IPS-15b (cell line): ENCODE measurements around the gene USH2A.

Experiments used
- H3K27me3 ChIP-seq: one replicate; pipeline ENCODE4 v1.6.1; 2013; ENCODE audit warnings: low read length; ENCODE audit not compliant: control insufficient read depth, insufficient read depth
- H3K36me3 ChIP-seq: one replicate; pipeline ENCODE4 v1.6.1; 2013; ENCODE audit warnings: low read length; ENCODE audit not compliant: control insufficient read depth, insufficient read depth
- H3K4me1 ChIP-seq: one replicate; pipeline ENCODE4 v1.6.1; 2013; ENCODE audit warnings: mild to moderate bottlenecking, low read length; ENCODE audit not compliant: control insufficient read depth, insufficient read depth
- H3K4me3 ChIP-seq: one replicate; pipeline ENCODE4 v1.5.1; 2013; ENCODE audit warnings: low read depth, low read length
- H3K9ac ChIP-seq: one replicate; pipeline ENCODE4 v1.6.1; 2013; ENCODE audit warnings: low read depth, mild to moderate bottlenecking, low read length
- H3K9me3 ChIP-seq: one replicate; pipeline ENCODE4 v1.6.1; 2013; ENCODE audit warnings: mild to moderate bottlenecking, low read length; ENCODE audit not compliant: control insufficient read depth, insufficient read depth

Gene USH2A

GRCh38 chr1:216261631-216262030 lies 161.6 kb downstream of the USH2A start:
- H3K4me3 ChIP-seq = no peak overlapping the region
- H3K36me3 ChIP-seq = no peaks in the 10 kb centered on the region
- no peaks in the 10 kb centered on the region for H3K9me3 ChIP-seq
- H3K27me3 ChIP-seq = no peaks in the 10 kb centered on the region
- H3K4me1 ChIP-seq = no peaks in the 10 kb centered on the region
- no peak overlapping the region for H3K9ac ChIP-seq

- Histone ChIP-seq H3K9me3 (no peaks in the 10 kb centered on the region), H3K4me1 (no peaks in the 10 kb centered on the region), H3K4me3 (no peak overlapping the region), H3K27me3 (no peaks in the 10 kb centered on the region), H3K36me3 (no peaks in the 10 kb centered on the region), H3K9ac (no peak overlapping the region)
Observed at GRCh38 chr1:216258856-216259255, 164.4 kb downstream of the USH2A start.

GRCh38 chr1:216258386-216258785 lies 164.9 kb downstream of the USH2A start:
- Histone ChIP-seq H3K9me3 (no peaks in the 10 kb centered on the region), H3K27me3 (no peaks in the 10 kb centered on the region), H3K4me3 (no peak overlapping the region), H3K36me3 (no peaks in the 10 kb centered on the region), H3K9ac (no peak overlapping the region), H3K4me1 (no peaks in the 10 kb centered on the region)

- H3K9ac ChIP-seq = no peak overlapping the region
- no peaks in the 10 kb centered on the region for H3K9me3 ChIP-seq
- H3K4me3 ChIP-seq = no peak overlapping the region
- H3K4me1 ChIP-seq = peaks cover 5% of the 10 kb centered on the region
- no peaks in the 10 kb centered on the region for H3K27me3 ChIP-seq
- H3K36me3 ChIP-seq = no peaks in the 10 kb centered on the region
Observed at GRCh38 chr1:216250861-216251260, 172.4 kb downstream of the USH2A start.

- H3K9ac ChIP-seq = no peak overlapping the region
- no peak overlapping the region for H3K4me3 ChIP-seq
- H3K9me3 ChIP-seq = no peaks in the 10 kb centered on the region
Observed at GRCh38 chr1:216248628-216249027, 174.6 kb downstream of the USH2A start.

GRCh38 chr1:216247937-216248336 lies 175.3 kb downstream of the USH2A start:
- H3K9me3 ChIP-seq = no peaks in the 10 kb centered on the region
- H3K4me1 ChIP-seq = peaks cover 5% of the 10 kb centered on the region
- H3K4me3 ChIP-seq = no peak overlapping the region
- H3K36me3 ChIP-seq = no peaks in the 10 kb centered on the region
- H3K27me3 ChIP-seq = no peaks in the 10 kb centered on the region
- no peak overlapping the region for H3K9ac ChIP-seq

More at GRCh38 chr1:216248628-216249027, 174.6 kb downstream of the USH2A start:
- H3K4me1 ChIP-seq = peaks cover 5% of the 10 kb centered on the region
- no peaks in the 10 kb centered on the region for H3K27me3 ChIP-seq
- H3K36me3 ChIP-seq = no peaks in the 10 kb centered on the region

DNA sequence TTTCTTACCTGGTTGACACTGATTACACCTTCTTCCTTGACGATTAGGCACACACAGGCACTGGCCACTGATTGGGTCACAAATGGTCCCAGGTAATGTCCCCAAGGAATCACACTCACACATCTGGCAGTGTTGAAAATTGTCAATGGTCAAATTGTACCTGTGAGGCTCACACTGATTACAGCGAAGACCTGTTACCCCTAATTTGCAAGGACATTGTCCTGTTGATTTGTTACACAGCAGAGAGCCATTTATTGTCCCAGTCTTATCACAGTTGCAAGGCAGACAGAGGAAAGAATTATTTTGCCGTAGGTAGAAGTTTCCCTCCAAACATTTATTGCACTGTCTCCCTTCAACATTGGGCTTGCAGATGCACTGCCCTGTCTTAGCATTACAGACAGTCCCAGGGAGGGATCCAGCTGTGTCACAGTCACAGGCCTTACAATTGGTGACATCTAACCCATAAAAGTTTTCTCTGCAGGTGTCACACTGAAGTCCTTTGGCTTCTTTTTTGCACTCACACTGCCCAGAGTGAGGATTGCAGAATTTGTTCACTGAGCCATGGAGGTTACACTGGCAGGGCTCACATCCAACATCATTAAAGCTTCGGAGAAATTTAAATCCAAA lies 176.6 kb downstream of the USH2A start:
- Histone ChIP-seq H3K9me3 (no peaks in the 10 kb centered on the region), H3K4me3 (no peak overlapping the region), H3K4me1 (peaks cover 5% of the 10 kb centered on the region), H3K36me3 (no peaks in the 10 kb centered on the region), H3K9ac (no peak overlapping the region), H3K27me3 (no peaks in the 10 kb centered on the region)

GRCh38 chr1:216238844-216239243 lies 184.4 kb downstream of the USH2A start:
- Histone ChIP-seq H3K27me3 (no peaks in the 10 kb centered on the region), H3K4me1 (no peaks in the 10 kb centered on the region), H3K36me3 (no peaks in the 10 kb centered on the region)

DNA sequence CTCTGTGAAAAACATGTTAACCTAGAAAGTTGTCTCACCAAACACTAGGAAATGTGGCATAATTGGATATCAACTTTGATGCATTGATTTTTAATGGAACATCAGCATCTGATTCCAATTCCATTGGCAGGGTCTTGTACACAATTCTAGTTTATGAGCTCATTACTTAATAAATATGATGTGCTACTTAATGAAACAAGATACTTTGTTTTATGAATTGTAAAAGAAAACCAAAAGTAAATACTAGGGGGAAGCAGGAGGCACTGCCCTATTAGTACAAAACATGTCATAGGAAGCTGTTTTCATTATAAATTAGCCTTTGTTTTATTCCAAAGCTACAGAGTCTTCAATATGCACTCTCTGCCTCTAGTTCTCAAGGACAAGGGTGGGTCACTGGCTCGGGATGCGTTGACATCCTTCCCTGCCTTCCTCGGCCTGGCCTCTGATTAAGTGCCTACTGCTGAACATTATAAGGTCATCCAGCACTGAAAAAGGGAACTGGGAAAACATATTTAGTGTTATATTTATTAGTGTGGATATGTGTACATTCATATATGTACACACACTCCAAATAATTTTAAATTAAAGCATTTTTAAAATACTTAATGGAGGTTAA lies 185.2 kb downstream of the USH2A start:
- Histone ChIP-seq H3K36me3 (no peaks in the 10 kb centered on the region), H3K9me3 (no peaks in the 10 kb centered on the region), H3K4me1 (no peaks in the 10 kb centered on the region)

More at GRCh38 chr1:216238844-216239243, 184.4 kb downstream of the USH2A start:
- Histone ChIP-seq H3K9ac (no peak overlapping the region), H3K9me3 (no peaks in the 10 kb centered on the region), H3K4me3 (no peak overlapping the region)

DNA sequence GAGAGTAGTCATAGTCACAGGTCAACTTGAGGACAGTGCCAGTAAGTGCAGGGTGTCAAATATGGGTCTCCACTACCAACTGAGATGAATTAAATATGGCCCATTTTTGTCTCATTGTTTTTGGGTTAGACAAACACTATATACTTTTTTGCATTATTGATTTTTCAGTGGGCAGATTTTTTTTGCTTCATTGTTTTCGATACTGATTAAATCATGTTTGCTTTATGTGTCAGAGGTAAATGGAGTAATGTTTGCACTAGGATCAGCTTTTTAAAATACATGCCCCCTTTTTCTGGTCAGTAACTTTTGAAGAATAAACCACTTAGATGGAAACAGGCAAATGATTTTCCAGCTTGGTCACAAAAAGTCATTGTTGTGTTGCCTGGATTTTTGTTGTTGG lies 199.0 kb downstream of the USH2A start:
- Histone ChIP-seq H3K36me3 (no peaks in the 10 kb centered on the region), H3K4me1 (peaks cover 9% of the 10 kb centered on the region), H3K9me3 (no peaks in the 10 kb centered on the region), H3K4me3 (no peak overlapping the region), H3K9ac (no peak overlapping the region), H3K27me3 (no peaks in the 10 kb centered on the region)

More for the DNA sequence above, 185.2 kb downstream of the USH2A start:
- H3K9ac ChIP-seq = no peak overlapping the region
- no peaks in the 10 kb centered on the region for H3K27me3 ChIP-seq
- H3K4me3 ChIP-seq = no peak overlapping the region

DNA sequence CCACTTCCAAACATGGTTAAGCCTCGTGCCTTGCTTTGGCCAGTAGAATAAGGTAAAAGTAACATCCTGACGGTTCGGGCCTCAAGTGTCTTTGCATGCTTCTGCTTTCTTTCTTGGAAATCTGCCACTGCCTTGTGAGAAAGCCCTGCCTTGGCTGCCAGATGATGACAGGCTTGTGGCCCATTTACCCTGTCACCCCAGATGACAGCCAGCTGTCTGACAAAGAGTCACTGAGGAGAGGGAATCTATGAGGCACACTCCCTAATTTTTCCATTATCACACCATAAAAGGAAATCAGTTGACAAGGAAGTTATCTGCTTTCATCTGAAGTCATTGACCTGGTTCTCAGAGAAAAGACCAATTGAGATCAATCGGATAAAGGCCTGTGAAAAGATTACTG lies 199.8 kb downstream of the USH2A start:
- Histone ChIP-seq H3K9me3 (no peaks in the 10 kb centered on the region), H3K27me3 (no peaks in the 10 kb centered on the region), H3K4me3 (no peak overlapping the region), H3K36me3 (no peaks in the 10 kb centered on the region), H3K4me1 (peaks cover 9% of the 10 kb centered on the region), H3K9ac (no peak overlapping the region)

DNA sequence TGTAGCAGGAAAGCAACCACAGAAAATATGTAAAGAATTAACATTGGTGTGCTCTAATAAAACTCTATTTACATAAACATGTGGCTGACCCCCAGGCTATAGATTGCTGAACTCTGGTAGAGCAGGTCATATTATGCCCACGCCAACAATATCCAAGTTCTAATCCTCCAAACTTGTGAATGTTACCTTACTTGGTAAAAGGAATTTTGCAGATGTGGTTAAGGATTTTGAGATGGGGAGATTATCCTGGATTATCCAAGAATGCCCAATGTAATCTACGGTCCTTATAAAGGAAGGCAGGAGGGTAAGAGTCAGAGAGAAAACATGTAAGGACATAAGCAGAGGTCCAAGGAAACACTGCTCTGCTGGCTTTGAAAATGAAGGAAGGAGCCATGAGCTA lies 201.0 kb downstream of the USH2A start:
- H3K27me3 ChIP-seq = no peaks in the 10 kb centered on the region
- H3K36me3 ChIP-seq = no peaks in the 10 kb centered on the region
- H3K9me3 ChIP-seq = no peaks in the 10 kb centered on the region
- peaks cover 9% of the 10 kb centered on the region for H3K4me1 ChIP-seq
- H3K4me3 ChIP-seq = no peak overlapping the region
- no peak overlapping the region for H3K9ac ChIP-seq
